Osteocyte (in vitro differentiated cells): ENCODE measurements around the gene RORC. TPM values are rescaled to one million over a fixed set of nuclear protein-coding genes. Genes with fewer than 3 reads are reported as not detected.

Source experiments
- DNase-seq: peaks from one replicate; pipeline ENCODE4 v3.0.0; 2021; ENCODE audit warnings: mixed read lengths; ENCODE audit not compliant: unreplicated experiment; ENCODE audit errors: extremely low spot score
- H3K27ac Mint-ChIP-seq: one replicate; pipeline ENCODE4 v1.8.0; 2021; ENCODE audit warnings: mild to moderate bottlenecking, mixed read lengths; ENCODE audit not compliant: unreplicated experiment
- H3K27me3 Mint-ChIP-seq: one replicate; pipeline ENCODE4 v1.8.0; 2021; ENCODE audit warnings: mixed read lengths; ENCODE audit not compliant: unreplicated experiment
- H3K36me3 Mint-ChIP-seq: one replicate; pipeline ENCODE4 v1.8.0; 2021; ENCODE audit warnings: mixed read lengths; ENCODE audit not compliant: unreplicated experiment
- H3K4me1 Mint-ChIP-seq: one replicate; pipeline ENCODE4 v1.8.0; 2021; ENCODE audit warnings: mixed read lengths; ENCODE audit not compliant: unreplicated experiment
- H3K4me3 Mint-ChIP-seq: one replicate; pipeline ENCODE4 v1.8.0; 2021; ENCODE audit warnings: mild to moderate bottlenecking, moderate library complexity, mixed read lengths; ENCODE audit not compliant: unreplicated experiment
- H3K9me3 Mint-ChIP-seq: one replicate; pipeline ENCODE4 v1.8.0; 2021; ENCODE audit warnings: mixed read lengths; ENCODE audit not compliant: unreplicated experiment
- total RNA-seq: library from RNA; stranded (reverse); gene quantifications from 2 replicates; pipeline ENCODE4 v1.2.1, GENCODE V29; 2021
- TF ChIP-seq, protein P1 (sequence below): fragments of 200-600 bp; sonication (generic); IDR thresholded peaks from 2 replicates; pipeline ENCODE4 v1.5.0; 2021; ENCODE audit warnings: antibody characterized with exemption, mild to moderate bottlenecking, moderate library complexity

The RORC gene
- total RNA-seq, 1 donor from 2014 or later: not detected

DNA sequence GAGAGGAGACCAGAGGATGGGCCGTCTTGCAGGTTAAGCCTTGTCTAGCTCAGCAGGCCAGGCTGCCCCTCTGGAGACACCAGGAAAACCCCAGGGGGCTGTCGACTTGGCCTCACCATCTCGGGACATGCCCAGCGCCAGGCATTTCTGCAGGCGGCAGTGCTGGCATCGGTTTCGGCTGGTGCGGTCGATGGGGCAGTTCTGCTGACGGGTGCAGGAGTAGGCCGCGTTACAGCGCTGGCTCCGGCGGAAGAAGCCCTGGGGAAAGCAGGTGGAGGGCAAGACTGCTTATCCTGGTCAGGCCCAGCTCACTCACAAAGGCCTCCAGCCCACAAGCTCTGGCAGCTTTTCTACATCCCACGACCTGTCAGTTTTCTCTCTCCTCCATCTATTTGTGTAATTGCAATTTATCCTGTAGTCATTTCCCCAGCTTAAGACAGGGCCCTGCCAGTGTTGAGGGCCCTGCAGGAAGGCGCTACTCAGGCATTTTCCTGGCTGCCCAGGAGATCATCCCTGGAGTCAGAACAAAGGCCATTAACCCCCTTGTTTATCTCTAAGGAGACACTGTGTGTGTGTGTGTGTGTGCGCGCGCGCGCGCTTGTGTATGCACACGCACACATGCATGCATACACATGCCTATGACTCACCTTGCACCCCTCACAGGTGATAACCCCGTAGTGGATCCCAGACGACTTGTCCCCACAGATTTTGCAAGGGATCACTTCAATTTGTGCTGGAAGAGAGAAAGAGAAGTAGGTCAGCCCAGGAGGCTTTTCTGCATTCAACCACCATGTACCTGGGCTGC is 14.9 kb downstream of the RORC start:
- TF ChIP-seq, protein P1, sequence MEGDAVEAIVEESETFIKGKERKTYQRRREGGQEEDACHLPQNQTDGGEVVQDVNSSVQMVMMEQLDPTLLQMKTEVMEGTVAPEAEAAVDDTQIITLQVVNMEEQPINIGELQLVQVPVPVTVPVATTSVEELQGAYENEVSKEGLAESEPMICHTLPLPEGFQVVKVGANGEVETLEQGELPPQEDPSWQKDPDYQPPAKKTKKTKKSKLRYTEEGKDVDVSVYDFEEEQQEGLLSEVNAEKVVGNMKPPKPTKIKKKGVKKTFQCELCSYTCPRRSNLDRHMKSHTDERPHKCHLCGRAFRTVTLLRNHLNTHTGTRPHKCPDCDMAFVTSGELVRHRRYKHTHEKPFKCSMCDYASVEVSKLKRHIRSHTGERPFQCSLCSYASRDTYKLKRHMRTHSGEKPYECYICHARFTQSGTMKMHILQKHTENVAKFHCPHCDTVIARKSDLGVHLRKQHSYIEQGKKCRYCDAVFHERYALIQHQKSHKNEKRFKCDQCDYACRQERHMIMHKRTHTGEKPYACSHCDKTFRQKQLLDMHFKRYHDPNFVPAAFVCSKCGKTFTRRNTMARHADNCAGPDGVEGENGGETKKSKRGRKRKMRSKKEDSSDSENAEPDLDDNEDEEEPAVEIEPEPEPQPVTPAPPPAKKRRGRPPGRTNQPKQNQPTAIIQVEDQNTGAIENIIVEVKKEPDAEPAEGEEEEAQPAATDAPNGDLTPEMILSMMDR: no peak
- DNase-seq: no peak
- H3K9me3 Mint-ChIP-seq: no peaks in the 10 kb centered on the region
- no peaks in the 10 kb centered on the region for H3K4me1 Mint-ChIP-seq
- H3K27ac Mint-ChIP-seq: no peak overlapping the region
- H3K36me3 Mint-ChIP-seq: no peaks in the 10 kb centered on the region
- peaks cover 7% of the 10 kb centered on the region for H3K27me3 Mint-ChIP-seq
- no peak overlapping the region for H3K4me3 Mint-ChIP-seq

DNA sequence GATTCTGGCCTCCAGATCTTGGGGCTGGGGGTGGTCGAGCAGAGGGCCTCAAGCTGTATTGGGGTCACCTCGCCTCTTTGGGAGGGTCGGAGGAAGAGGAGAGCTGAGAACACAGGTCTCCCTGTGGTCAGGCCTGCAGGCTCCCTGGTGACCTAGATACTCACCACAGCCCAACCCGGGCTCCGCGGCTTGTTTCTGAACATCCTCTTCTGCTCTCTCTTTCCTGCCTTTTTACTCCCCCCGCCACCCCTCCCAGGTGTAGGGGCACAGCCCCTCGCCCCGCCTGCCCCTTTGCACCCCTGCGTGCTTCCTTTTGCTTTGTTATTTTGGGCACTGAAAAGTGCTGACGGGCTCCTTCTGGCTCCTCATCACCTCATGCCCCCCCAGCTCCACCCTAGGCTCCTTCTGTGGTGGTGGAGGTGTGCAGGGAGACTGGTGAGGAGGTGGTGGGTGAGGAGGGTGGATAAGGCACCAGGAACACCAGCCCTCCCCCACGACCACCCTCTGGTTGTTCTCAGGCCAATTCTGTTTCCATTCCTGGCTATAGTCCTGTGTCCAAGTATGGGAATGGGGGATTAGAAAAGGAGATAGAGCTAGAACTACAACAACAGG is 15.8 kb downstream of the RORC start:
- Mint-ChIP-seq H3K9me3 (no peaks in the 10 kb centered on the region), H3K4me1 (no peaks in the 10 kb centered on the region), H3K27me3 (peaks cover 7% of the 10 kb centered on the region), H3K4me3 (no peak overlapping the region), H3K36me3 (no peaks in the 10 kb centered on the region), H3K27ac (no peak overlapping the region)
- TF ChIP-seq, protein P1: no peak
- no peak for DNase-seq

DNA sequence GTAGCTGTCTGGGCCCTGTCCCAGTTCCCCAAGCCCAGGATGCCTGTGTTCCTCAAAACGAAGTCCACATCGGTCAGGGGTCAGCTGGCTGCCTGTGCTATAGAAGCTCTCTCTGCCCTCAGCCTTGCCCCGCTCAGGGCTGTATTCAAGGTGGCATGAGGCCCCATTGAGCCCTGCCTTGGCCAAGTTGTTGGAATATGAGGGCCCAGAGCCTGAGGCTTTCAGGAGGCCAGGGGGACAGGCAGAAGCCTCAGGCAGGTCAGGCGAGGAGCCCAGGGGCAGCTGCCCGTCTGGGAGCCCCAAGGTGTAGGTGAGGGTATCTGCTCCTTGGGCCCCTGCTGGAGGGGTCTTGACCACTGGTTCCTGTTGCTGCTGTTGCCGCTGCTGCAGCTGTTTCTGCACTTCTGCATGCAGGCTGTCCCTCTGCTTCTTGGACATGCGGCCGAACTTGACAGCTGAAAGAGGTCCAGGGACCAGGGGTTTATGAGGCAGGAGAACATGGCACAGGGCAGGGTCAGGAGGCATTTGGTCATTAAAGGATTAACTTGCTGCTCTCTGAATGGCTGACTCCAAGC is 16.5 kb downstream of the RORC start:
- Mint-ChIP-seq H3K4me3 (no peak overlapping the region), H3K9me3 (no peaks in the 10 kb centered on the region), H3K27ac (no peak overlapping the region), H3K27me3 (peaks cover 10% of the 10 kb centered on the region), H3K4me1 (no peaks in the 10 kb centered on the region), H3K36me3 (no peaks in the 10 kb centered on the region)
- TF ChIP-seq, protein P1: no peak
- no peak for DNase-seq

DNA sequence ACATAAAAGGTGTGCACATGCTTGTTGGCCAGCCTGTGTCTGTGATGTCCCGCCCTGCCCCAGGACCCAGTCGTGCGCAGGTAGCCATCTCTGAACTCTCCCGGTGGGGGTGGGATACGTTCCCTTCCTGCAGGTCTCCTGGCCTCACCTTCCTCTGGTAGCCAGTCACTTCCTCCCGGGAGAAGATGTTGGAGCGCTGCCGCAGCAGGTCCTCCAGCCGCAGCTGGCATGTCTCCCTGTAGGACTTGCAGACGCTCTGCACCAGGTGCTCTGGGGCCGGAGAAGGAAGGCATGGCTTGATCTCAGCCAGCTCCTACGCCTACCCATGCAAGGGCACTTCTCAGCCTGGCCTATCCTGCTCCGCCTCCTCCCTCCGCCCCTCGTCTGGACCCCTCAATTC is 17.2 kb downstream of the RORC start:
- H3K27me3 Mint-ChIP-seq: peaks cover 12% of the 10 kb centered on the region
- no peaks in the 10 kb centered on the region for H3K36me3 Mint-ChIP-seq
- no peak for DNase-seq

More for the DNA sequence above, 17.2 kb downstream of the RORC start:
- Mint-ChIP-seq H3K4me3 (no peak overlapping the region), H3K9me3 (no peaks in the 10 kb centered on the region), H3K4me1 (no peaks in the 10 kb centered on the region), H3K27ac (no peak overlapping the region)
- TF ChIP-seq, protein P1: no peak
